Muscle of leg (tissue), 11 donors: ENCODE results near the gene CBFA2T2. TPM values are rescaled to one million over a fixed set of nuclear protein-coding genes. Genes with fewer than 3 reads are reported as not detected.
"Not testable (repeated sequence)": the region's sequence is repeated elsewhere in the genome, so short reads cannot be mapped to it uniquely, and the experiment has no call there.

Source experiments
- DNase-seq: peaks from one replicate; pipeline ENCODE4 v3.0.0; 2013
- H3K27ac ChIP-seq: one replicate; pipeline ENCODE4 v1.5.1; 2013; ENCODE audit warnings: mild to moderate bottlenecking, low read length, control low read depth
- H3K27me3 ChIP-seq: one replicate; pipeline ENCODE4 v1.6.1; 2013; ENCODE audit warnings: low read length; ENCODE audit not compliant: control insufficient read depth, insufficient read depth
- H3K36me3 ChIP-seq: one replicate; pipeline ENCODE4 v1.6.1; 2013; ENCODE audit warnings: low read length; ENCODE audit not compliant: control insufficient read depth, insufficient read depth
- H3K4me1 ChIP-seq: one replicate; pipeline ENCODE4 v1.6.1; 2013; ENCODE audit warnings: low read length; ENCODE audit not compliant: control insufficient read depth, insufficient read depth
- H3K4me3 ChIP-seq: one replicate; pipeline ENCODE4 v1.5.1; 2013; ENCODE audit warnings: low read length, control low read depth
- H3K9me3 ChIP-seq: replicated peaks from 2 replicates; pipeline ENCODE4 v1.6.1; 2013; ENCODE audit warnings: low read depth, low read length; ENCODE audit not compliant: control insufficient read depth
- WGBS: methylation state at CpG from one replicate; pipeline ENCODE4 v1.1.5; 2013; ENCODE audit warnings: missing lambda C conversion rate; ENCODE audit not compliant: insufficient coverage; 5-methylcytosine and 5-hydroxymethylcytosine counted together
- polyA plus RNA-seq, 8 donors: library from polyadenylated mRNA; unstranded; fragments of 120-200 nt; gene quantifications; one replicate each; pipeline versions ENCODE4 v1.2.1 to v1.2.3, GENCODE V29; 2013; ENCODE audit warnings: inconsistent platforms in 1 of 8, low replicate concordance in 1 of 8; ENCODE audit not compliant: insufficient read length in 8 of 8, insufficient read depth in 1 of 8
- total RNA-seq: library from RNA; stranded (reverse); fragments of 120-200 nt; gene quantifications from one replicate; pipeline ENCODE4 v1.2.4, GENCODE V29; 2013

The CBFA2T2 gene
- total and polyA plus RNA-seq, 9 donors: 8.5 to 17.8 (median 12.8) TPM

GRCh38 chr20:33569802-33570391 is 80.0 kb downstream of the CBFA2T2 start:
- no peak for DNase-seq
- Histone ChIP-seq H3K4me3 (no peak overlapping the region), H3K27ac (no peak overlapping the region), H3K4me1 (peaks cover 9% of the 10 kb centered on the region), H3K36me3 (no peaks in the 10 kb centered on the region), H3K9me3 (no peaks in the 10 kb centered on the region), H3K27me3 (no peaks in the 10 kb centered on the region)
- 100% methylated on average over 1 of the region's 5 CpGs for WGBS

- Histone ChIP-seq H3K4me1 (peaks cover 9% of the 10 kb centered on the region), H3K4me3 (no peak overlapping the region), H3K36me3 (no peaks in the 10 kb centered on the region), H3K27me3 (no peaks in the 10 kb centered on the region), H3K9me3 (no peaks in the 10 kb centered on the region), H3K27ac (no peak overlapping the region)
- no peak for DNase-seq
- no CpG with 5 or more reads among the region's 1 CpG for WGBS
Measured at GRCh38 chr20:33570743-33571142, 80.8 kb downstream of the CBFA2T2 start.

GRCh38 chr20:33573268-33573667 is 83.4 kb downstream of the CBFA2T2 start:
- WGBS: 100% methylated on average over 1 of the region's 5 CpGs
- H3K4me1 ChIP-seq, H3K9me3 ChIP-seq, H3K27me3 ChIP-seq, H3K36me3 ChIP-seq, H3K4me3 ChIP-seq, H3K27ac ChIP-seq, DNase-seq: not testable (repeated sequence)

GRCh38 chr20:33575282-33575681 is 85.4 kb downstream of the CBFA2T2 start:
- Histone ChIP-seq H3K36me3 (no peaks in the 10 kb centered on the region), H3K27ac (no peak overlapping the region), H3K4me1 (peaks cover 2% of the 10 kb centered on the region), H3K9me3 (no peaks in the 10 kb centered on the region), H3K27me3 (no peaks in the 10 kb centered on the region), H3K4me3 (no peak overlapping the region)
- DNase-seq: peak; percentile 38
- no CpG with 5 or more reads among the region's 3 CpGs for WGBS

GRCh38 chr20:33576432-33577125 is 86.7 kb downstream of the CBFA2T2 start:
- 26% methylated on average over 3 of the region's 4 CpGs for WGBS
- H3K9me3 ChIP-seq: no peaks in the 10 kb centered on the region
- H3K4me1 ChIP-seq: peaks cover 5% of the 10 kb centered on the region
- H3K27ac ChIP-seq: no peak overlapping the region
- H3K36me3 ChIP-seq: no peaks in the 10 kb centered on the region
- peak; percentile 92 for DNase-seq
- no peaks in the 10 kb centered on the region for H3K27me3 ChIP-seq
- no peak overlapping the region for H3K4me3 ChIP-seq

GRCh38 chr20:33578510-33578909 is 88.6 kb downstream of the CBFA2T2 start:
- no peak overlapping the region for H3K27ac ChIP-seq
- DNase-seq: peak; percentile 80
- peaks cover 5% of the 10 kb centered on the region for H3K4me1 ChIP-seq
- no peaks in the 10 kb centered on the region for H3K9me3 ChIP-seq
- no peak overlapping the region for H3K4me3 ChIP-seq
- no peaks in the 10 kb centered on the region for H3K36me3 ChIP-seq
- 60% methylated on average over 1 of the region's 1 CpG for WGBS
- no peaks in the 10 kb centered on the region for H3K27me3 ChIP-seq

GRCh38 chr20:33583143-33583542 is 93.2 kb downstream of the CBFA2T2 start:
- H3K27ac ChIP-seq: no peak overlapping the region
- WGBS: no CpG with 5 or more reads among the region's 2 CpGs
- no peaks in the 10 kb centered on the region for H3K27me3 ChIP-seq
- H3K4me3 ChIP-seq: no peak overlapping the region
- no peaks in the 10 kb centered on the region for H3K36me3 ChIP-seq
- peaks cover 6% of the 10 kb centered on the region for H3K4me1 ChIP-seq
- no peaks in the 10 kb centered on the region for H3K9me3 ChIP-seq
- DNase-seq: no peak

- no peak for DNase-seq
- Histone ChIP-seq H3K4me1 (peaks cover 6% of the 10 kb centered on the region), H3K4me3 (no peak overlapping the region), H3K27ac (no peak overlapping the region), H3K27me3 (no peaks in the 10 kb centered on the region), H3K9me3 (no peaks in the 10 kb centered on the region), H3K36me3 (no peaks in the 10 kb centered on the region)
- no CpG with 5 or more reads among the region's 3 CpGs for WGBS
Measured at GRCh38 chr20:33584976-33585375, 95.1 kb downstream of the CBFA2T2 start.

GRCh38 chr20:33585413-33585812 is 95.5 kb downstream of the CBFA2T2 start:
- WGBS: no CpG with 5 or more reads among the region's 4 CpGs
- Histone ChIP-seq H3K4me3 (no peak overlapping the region), H3K9me3 (no peaks in the 10 kb centered on the region), H3K27ac (no peak overlapping the region), H3K36me3 (no peaks in the 10 kb centered on the region), H3K4me1 (peaks cover 4% of the 10 kb centered on the region), H3K27me3 (no peaks in the 10 kb centered on the region)
- no peak for DNase-seq

- no peak overlapping the region for H3K27ac ChIP-seq
- H3K4me1 ChIP-seq: peaks cover 3% of the 10 kb centered on the region
- no peaks in the 10 kb centered on the region for H3K9me3 ChIP-seq
- H3K36me3 ChIP-seq: no peaks in the 10 kb centered on the region
- no peak overlapping the region for H3K4me3 ChIP-seq
- DNase-seq: no peak
- no peaks in the 10 kb centered on the region for H3K27me3 ChIP-seq
Measured at GRCh38 chr20:33589059-33589458, 99.2 kb downstream of the CBFA2T2 start.
